Ammon's horn (tissue), 1 donor: ENCODE results near the gene SMAD5.

Experiments
- DNase-seq: peaks from one replicate; pipeline ENCODE4 v3.0.0-alpha.2; 2016; ENCODE audit warnings: low spot score

The SMAD5 gene

DNA sequence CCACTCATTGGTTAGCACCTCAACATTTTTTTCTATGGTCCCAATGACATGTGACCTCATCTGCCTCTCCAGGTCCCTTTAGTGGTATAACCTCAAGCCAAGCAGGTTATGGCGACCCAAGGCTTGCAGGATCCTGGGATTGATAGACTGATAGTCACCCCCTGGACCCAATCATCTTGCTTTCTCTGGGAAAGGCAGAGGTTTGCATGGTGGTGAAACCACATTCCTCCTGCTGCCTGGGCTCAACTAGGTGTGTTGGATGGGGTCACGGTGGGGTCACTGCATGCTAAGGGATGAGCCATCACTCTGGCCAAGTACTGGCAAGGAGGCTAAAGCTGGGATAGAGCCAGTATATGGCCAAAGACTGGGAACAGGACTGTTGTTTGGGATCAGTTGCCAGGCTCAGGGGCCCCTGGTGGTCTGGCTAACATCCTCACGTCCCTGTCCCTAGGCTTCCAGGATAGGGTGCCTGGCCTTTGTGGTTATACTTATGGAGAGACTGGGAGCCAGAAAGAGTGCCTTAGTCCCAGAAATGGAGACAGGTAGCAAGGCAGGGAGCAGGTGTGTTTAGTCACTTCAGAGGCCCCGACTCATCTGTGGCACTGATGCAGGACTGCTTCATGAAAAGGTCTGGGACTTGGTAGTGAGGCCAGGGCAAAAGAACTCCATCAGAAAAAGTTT lies 65.0 kb downstream of the SMAD5 start:
- no peak for DNase-seq

DNA sequence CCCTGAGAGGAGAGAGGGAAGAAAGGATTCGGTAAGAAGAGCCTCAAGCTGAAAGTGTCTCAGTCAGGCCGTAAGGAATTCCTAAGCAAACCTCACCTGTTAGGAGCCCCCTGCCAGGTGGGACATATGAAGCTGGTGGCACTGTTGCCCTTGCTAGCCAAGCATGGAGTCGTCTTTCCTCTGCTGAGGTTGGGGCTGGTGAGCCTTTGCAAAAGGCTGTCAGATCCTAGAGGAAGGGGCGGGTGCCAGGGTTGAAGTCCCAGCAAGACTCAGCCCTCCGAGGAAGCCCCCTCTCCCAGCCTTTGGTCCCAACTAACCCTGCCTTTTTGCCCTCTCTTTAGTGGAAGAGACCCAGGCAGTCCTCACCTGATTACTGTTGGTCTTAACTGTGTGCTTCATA lies 65.8 kb downstream of the SMAD5 start:
- DNase-seq, result no peak

DNA sequence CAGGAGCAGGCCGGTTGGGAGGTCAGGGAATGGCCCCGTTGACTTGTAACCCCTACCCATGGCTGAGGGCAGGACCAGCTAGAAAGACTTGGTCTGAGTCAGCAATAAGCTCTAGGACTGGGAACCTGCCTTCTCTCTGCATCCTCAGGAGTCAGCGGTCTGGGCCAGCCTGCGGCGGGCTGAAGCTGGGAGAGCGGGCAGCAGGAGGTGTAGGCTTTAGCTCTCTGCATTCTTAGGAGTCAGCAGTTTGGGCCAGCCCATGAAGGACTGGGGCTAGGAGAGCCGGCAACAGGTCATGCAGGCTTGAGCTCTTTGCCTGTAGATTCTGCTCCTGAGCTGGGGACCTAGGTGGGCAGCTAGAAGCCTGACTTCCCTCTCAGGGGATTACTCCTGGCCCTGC lies 66.8 kb downstream of the SMAD5 start:
- DNase-seq, result no peak

DNA sequence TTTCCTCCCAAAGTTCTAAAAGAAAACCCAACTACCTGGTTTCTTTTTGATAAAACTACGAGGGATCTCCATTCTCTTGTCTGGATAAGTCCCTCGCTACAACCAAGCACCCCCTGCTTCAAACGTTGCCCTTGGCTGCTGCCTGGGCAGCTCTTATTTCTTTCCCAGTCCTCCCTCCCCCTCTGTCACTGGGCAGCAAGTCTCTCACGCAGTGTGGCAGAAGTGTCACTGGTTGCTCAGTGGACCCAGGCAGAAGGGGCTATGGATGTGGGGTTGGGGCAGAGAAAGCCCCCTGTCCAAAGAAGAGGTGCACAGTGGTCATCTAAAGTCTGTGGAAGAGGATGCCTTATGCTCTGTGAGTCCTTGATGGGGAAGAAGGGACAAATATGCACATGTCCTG lies 67.5 kb downstream of the SMAD5 start:
- DNase-seq, result no peak

DNA sequence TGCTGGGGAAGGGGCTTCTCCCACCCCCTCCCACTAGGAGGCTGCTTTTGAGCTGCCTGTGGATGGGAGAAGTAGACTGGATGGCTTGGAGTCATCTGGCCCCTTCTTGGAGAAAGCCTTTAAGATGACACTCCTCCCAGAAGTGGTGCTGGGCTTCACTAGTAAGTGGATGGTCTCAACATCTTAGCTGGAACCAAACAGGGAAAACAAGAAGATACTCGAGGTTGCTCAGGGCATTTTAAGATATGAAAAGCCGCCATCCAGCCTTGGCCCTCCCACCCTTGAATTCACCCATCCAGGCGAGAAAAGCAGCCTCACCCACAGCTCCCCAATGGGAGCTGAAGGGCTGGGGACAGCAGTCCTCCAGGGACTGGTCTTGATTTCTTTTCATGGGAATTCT lies 68.1 kb downstream of the SMAD5 start:
- DNase-seq, result no peak

DNA sequence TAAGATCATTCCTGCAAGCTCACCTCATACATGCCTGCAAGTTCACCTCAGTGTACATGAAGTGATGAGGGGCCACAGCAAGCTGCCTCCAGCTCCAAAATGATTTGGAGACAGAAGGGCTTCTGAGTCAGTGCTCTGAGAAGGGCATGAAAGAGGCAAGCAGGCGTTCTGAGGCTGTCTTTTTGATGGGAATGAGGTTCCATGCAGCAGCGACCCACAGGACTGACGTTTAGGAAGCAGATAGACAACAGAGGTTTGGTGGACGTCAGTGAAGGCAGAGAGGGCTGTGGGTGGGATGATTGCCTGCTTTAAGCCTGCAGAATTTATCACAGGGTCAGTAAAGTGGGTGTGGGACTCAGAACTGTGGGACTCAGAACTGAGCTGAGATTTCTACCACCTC lies 69.2 kb downstream of the SMAD5 start:
- no peak for DNase-seq

DNA sequence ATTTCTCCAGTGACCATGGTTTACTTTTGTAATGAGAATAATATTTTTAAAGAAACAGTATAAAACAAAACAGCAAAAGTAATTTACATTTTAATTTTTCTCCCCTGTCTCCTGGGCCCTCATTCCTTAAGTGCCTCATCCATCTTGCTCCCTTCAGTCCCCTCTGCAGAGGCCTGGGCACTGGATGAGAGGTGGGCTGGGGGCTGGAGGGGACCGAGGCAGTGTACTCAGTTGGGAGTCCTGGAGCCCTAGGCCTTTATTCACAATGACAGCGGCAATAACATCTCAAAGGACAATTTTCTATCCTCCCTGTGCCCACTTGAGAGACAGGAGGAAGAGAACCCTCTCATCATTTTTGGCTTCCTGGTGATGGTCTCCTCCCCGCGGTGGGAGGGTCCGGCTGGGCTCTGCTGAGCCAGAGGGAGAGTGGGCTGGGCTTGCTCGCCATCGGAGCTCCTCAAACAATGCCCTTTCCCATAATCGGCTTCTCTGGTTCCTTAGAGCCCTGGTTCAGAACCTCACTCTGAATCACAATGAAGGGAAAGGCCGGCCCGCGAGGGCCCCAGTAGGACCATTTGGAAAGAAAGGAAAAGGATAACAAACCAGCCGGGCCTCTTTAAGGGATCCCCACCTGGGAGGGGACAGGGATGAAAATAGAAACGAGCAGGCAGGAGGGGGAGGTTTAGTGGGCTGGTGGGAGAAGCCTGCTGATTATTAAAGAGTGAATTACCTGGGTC lies 70.0 kb downstream of the SMAD5 start:
- no peak for DNase-seq

DNA sequence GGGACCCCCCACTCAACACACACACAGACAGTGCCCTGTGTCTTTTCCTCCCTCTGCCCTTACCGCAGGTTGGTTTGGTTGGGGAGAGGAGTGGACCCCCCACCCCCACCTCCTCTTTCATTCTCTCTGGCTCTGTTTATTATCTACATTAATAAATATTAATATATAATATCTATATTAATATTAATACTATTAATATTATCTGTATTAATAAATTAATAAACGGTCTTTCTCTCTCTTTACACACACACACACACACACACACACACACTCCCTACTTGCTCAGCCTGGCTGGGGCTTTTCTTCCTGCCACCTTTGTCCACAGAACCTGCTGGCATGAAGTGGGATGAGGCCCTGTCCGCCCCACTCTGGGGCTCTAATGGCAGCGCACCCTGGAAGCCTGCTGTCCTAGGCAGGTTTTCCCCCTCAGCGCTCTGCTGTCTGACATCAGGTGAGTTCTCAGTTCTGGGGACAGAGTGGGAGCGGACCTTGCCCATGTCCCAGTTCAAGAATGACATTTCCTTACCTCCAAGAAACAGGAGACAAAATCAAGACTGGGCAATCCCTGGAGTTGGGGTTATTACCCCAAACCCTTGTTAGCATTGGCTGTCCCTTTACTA lies 70.8 kb downstream of the SMAD5 start:
- DNase-seq, result no peak

DNA sequence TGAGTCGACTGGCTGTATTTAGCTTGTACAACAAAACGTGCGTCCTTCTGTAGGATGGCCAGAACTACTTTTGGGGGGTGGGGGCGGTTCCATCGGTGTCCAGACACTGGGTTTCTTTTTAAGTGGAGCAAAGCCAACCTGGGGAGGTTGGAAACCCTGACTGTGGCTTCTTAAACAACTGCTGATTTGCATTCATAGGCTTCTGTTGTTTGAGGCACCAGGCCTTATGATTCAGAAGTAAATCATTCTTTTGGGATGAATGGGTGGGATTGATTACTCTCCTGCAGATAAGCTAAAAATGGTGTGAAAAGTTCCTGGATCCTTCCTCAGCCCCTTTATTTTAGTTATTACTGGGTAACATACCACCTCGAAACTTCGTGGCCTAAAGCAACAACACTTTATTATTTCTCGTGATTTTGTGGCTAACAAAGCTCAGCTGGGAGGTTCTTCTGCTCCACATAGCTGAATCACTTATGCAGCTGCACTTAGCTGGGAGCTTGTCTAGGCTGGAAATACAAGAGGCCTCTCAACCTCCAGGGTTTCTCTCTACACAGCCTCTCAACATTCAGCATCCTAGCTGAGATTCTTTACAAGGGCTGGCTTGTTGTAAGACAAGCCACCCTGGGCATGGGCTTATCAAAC lies 72.5 kb downstream of the SMAD5 start:
- DNase-seq, result no peak

DNA sequence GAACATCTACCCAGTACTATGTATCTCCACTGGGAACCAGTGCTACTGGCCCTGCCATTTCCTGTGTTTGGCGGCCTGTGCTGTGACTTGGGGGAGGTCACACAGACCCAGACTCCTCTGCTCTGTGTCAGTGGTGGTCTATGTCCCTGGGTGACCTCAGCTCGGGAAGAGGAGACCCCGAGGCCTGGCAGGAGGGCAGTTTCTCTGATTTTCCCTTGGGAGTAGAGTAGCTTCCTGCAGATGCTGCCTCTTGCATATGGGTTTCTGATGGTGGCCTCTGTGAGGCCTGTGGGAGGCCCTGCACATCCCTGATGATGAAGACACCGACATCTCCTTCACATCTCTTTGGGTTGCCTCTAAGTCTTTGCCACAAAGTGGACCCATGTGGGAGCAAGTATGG lies 73.3 kb downstream of the SMAD5 start:
- DNase-seq, result no peak

DNA sequence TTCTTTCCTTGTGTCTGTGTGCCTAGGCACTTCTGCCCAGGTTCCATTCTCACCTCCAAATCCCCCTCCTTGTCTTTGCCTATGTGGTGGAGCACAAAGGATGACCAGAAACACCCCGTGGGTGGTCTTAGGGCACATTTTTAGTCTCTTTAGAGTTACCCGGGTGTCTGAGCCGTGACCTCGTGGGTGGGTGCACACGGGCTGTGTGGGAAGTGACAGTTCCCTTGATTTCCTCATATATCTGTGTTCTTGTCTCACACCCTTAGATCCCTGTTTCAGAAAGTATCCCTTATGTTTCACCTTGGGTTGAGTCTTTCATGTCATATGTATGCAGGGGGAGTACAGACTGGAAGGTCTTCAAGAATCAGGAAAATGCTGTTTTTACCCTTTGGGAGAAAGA lies 73.7 kb downstream of the SMAD5 start:
- no peak for DNase-seq

DNA sequence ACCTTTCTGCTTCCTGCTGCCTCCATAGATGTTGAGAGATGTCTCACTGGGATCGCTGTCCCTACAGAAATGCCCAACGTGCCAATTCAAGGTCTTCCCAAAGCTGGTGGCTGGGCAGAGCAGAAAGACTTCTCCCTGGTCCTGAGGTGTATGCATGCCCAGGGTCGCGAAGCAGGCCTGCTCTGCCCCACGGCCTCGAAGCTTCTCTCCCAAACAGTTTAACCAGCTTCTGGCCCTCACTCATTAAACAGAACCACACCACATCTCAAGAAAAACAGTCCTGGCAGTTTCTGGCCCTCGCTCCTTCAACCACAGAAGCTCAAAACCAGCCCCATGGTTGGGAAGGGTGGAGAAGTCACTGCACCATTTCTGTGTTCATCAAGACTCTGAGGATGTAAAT lies 75.0 kb downstream of the SMAD5 start:
- no peak for DNase-seq

DNA sequence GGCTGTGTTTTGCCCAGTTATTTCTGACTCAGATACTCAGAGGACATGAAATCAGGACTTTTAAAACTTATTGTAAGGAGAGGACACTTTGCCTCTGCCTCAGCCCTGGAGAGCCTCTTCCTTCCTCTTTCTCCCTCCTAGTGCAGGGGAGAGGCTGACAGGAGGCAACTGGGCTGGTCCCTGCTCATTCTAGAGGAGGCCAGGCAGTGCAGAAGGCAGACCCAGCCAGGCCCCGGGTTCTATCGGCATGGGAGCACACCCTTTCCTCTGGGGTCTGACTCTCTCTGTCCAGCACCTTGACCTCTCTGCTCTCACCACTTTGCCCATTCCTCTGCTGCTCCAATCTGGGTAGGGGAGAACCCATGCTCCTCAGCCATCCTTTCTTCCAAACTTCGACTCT lies 76.3 kb downstream of the SMAD5 start:
- no peak for DNase-seq

DNA sequence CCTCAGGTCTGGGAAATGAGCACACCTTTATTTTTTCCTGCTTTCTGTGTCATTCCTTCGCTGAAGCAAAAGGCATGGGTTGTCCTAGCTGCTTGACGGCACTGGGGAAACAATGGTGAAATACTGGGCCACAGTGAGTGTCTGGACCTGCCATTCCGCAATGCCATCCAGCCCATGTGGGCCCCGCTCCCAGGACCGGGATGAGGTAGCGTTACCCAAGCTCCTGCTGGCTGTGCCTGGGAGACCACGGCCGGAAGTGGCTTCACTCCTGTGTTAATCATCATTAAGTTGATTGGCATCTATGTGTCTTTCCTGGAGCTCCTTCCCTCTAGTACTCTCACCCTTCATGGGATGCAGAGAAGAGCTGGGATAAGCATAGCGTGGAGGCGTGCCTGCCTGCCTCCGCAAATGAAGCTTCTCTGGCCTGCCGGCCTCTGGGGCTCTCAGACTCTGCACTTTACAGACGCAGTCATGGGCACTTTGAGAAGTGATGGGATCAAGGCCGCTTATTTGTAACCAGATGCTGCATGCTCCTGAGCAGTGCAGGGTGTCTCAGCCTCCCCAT lies 76.8 kb downstream of the SMAD5 start:
- no peak for DNase-seq

DNA sequence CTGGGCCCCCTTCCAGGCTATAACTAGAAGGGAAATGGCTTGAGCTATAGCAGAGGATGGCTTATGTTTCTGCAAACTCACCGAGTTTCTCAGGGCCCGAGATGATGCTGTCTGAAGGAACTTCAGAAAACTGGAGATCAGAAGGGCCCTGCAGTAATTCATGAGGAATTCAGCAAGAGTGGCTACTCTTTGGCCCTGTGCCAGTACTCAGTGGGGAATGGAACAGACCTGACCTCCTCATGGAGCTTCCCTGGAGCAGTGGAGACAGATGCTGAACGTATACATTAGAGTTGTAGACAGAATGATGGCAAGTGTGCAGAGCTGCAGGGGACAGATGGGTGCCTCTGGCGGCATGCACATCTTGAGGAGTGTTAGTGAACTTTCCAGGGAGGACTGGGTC lies 77.6 kb downstream of the SMAD5 start:
- no peak for DNase-seq

DNA sequence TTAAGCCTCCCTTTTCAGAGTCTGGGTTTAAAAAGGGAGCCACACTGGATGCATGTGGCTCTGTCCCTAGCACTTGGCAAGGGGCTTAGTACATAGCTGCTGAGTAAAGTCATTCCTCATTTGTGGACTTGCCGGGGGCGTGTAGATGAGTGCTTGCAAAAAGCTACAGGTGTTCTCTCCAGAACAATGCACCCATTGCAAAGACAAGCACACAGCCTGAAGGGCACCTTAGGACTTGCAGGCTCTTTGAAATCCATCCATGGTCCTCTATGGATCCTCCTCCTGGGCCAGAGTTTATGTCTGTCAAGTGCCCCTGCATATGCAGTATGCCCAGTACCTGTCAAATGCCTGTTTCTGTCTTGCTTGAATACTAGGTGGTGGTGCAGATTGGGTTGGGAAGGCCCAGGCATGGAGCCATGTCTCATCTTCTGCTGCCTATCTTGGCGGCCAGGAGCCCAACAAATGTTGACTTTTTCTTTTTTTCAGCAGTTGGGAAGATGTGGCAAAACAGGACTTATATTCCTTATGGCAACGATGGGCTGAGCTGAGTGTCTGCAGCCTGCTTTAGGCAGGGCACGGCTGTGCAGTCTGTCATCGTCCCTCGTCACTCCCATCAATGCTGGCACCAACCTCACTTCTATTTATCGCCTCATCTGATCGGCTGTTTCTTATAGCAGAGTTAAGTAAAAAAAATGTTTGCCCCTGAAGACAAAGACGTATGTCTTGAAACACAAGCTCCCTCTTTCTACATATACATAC lies 78.8 kb downstream of the SMAD5 start:
- DNase-seq, result no peak

DNA sequence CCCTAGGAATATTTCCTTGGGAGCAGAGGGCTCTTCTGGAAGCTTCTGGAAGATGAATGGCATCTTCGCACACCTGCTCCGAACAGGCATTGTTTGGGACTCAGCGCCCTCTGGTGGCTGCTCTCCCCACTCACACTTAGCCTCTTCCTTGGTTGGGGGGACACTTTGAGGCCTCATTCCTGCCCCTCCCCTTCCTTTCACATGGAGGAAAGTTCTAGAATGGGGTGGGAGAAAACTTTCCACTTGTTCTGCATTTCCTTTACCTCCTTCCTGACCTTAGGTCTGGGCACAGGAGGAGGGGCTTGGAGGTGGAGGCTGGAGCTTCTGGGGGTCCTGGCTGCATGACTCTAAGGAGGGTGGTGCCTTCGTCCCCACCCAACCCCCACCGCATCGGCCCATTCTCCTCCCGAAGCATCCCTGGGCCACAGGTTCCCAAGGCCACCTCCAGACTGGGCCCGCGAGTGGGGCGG lies 79.6 kb downstream of the SMAD5 start:
- peak; percentile 64 for DNase-seq

DNA sequence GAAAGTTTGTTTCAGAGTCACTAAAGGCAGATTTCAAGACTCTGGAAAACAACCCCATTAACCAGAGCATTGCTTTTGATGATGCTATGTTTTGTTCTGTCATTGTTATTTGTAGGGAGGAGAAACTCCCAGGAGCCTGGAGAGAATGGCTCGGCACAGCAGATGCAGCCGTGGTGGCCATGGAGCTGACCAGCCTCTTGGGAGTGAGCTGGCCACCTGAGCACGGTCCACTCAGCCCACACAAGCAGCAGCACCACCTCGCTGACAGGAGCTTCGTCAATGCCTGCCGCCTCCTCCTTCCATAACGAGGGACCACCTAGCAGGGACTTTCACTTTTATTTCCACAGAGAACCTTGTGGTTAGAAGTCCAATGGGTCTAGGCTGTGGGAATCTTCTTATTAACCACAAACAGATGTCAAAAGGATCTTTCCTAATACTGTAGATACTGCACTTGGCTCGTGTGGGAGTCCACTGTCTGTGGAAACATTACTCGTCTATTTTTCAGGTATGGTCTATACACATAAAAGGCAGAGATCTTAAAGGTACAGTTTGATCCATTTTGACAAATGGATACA lies 81.4 kb downstream of the SMAD5 start:
- no peak for DNase-seq

DNA sequence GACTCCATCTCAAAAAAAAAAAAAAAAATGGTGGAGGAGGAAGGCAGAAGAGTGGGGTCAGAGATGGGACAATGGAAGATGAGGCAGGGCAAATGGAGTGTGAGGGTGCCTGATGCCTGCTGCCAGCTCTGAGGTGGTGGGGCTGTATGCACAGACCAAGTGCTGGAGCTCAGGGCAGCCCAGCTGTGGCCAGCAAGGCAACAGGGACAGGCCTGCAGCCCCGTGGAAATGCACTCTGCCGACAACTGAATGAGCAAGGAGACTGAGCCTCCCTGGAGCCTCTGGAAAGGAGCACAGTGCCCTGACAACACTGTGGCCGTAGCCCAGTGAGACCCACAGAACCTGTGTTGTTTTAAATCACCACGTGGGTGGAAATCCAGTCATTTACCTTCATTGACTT lies 83.2 kb downstream of the SMAD5 start:
- no peak for DNase-seq

DNA sequence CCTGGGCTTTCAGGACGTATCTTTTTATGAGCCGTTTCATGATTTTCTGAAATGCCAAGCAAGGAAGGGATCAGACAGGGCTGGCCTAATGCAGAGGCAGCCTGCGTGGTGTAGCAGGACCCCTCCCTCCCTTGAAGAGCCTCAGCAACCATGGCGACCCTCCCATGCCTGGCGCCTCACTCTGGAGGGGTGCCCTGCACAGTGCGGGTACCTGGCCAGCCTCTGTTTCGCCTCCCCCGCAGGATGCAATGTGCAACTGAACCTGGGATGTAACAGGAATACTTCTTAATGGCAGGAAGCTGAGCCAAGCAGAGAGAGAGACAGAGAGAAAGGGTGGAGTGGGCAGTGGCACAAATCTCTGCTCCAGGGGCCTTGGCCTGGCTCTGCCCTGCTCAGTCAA lies 83.6 kb downstream of the SMAD5 start:
- no peak for DNase-seq

DNA sequence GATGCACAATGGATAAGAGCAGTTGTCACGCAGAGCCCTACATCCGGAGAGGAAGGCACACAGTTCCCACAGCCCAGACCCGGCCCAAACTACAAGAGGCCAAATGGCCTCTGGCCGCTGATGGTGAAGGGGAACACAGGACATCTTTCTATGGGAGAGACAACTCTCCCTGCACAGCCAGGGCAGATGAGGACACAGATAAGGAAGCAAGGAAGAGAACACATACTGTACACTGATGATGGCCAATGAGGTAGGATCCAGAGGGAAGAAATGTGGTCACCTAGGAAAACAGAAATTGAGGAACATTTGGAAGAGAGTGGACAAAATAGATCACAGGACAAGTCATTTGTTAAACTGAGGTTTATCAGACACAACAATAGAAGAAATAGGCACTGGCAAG lies 88.7 kb downstream of the SMAD5 start:
- DNase-seq, result no peak
